Measurements from ENCODE around the gene C16orf54. TPM values are rescaled to one million over a fixed set of nuclear protein-coding genes. Genes with fewer than 3 reads are reported as not detected.

The C16orf54 gene
- total and polyA plus RNA-seq, 9 of the 15 experiments (the other 6 are each of a cell fraction or from before 2014, with no cell fraction given) = 0.09 TPM; not detected in 8

DNA sequence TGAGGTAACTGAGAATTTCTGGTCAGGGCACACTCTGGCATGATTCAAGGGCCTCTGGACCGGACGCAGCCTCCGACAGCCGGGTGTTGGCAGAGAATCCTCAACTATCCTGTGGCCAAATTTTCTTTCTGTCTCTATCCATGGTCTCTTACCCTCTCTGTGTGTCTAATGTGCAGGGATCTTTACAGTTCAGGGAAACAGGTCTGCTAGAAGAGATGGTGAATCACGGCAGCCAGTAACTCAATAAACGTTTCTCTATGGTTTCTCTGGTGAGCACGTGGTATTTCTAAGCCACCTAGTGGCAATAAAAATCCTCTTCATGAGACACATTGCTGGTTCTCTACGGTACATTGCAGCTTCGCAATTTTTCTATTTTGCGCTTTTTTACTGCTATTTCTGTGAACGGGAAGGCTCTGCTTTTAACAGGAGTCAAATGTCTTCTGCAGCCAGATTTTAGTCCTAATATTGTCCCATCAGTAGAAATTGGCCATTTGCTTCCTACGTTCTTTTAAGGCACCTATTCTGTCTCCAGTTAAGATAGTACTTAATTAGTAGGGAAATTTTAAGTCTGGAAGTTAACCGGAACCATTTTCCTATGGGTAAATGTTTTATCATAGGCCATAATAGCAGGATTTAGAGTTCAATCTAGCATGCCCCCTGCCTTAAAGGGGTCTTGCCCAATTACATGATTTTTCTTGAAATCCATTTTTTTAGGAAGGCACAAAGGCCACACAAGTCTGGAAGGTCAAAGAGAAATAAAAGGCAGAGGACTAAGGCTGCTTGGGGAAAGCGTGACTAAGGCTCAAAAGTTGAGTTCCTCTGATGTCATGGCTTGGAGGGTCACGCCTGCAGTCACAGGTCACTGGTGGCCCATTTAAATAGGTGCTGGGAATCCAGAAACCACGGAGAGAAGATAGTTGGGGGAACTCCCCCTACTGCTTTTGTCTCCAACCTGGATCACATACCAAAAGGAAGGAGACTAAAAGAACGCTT is 35.3 kb downstream of the C16orf54 start (continued):
- TF ChIP-seq, protein P1, sequence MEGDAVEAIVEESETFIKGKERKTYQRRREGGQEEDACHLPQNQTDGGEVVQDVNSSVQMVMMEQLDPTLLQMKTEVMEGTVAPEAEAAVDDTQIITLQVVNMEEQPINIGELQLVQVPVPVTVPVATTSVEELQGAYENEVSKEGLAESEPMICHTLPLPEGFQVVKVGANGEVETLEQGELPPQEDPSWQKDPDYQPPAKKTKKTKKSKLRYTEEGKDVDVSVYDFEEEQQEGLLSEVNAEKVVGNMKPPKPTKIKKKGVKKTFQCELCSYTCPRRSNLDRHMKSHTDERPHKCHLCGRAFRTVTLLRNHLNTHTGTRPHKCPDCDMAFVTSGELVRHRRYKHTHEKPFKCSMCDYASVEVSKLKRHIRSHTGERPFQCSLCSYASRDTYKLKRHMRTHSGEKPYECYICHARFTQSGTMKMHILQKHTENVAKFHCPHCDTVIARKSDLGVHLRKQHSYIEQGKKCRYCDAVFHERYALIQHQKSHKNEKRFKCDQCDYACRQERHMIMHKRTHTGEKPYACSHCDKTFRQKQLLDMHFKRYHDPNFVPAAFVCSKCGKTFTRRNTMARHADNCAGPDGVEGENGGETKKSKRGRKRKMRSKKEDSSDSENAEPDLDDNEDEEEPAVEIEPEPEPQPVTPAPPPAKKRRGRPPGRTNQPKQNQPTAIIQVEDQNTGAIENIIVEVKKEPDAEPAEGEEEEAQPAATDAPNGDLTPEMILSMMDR (IDR thresholded peaks at IDR 0.05 in 2 of 3, conservative IDR thresholded peaks at IDR 0.05 in 1 of 3; ENCODE audit: insufficient read depth in 2 of 3, low read depth in 1 of 3, low read length in 3 of 3) = peak; percentile 68 to 77 (median 72)
- TF ChIP-seq LARP7 (IDR thresholded peaks at IDR 0.05) (no peak), HCFC1 (IDR thresholded peaks at IDR 0.05; ENCODE audit: low read depth, low read length) (no peak), SMARCC2 (IDR thresholded peaks at IDR 0.05; ENCODE audit: low read depth) (no peak), RBM25 (IDR thresholded peaks at IDR 0.05; ENCODE audit: low read depth, low read length, severe bottlenecking) (peak; percentile 26), YY1 (IDR thresholded peaks at IDR 0.05; ENCODE audit: borderline replicate concordance in 1 of 3, control insufficient read depth in 1 of 3, extremely low read depth in 1 of 3, insufficient read depth in 3 of 3, insufficient read length in 1 of 3, insufficient replicate concordance in 2 of 3, low read depth in 1 of 3, low read length in 2 of 3) (peak in 1 of 3 experiments; percentile 13)
- TF ChIP-seq, protein P2, sequence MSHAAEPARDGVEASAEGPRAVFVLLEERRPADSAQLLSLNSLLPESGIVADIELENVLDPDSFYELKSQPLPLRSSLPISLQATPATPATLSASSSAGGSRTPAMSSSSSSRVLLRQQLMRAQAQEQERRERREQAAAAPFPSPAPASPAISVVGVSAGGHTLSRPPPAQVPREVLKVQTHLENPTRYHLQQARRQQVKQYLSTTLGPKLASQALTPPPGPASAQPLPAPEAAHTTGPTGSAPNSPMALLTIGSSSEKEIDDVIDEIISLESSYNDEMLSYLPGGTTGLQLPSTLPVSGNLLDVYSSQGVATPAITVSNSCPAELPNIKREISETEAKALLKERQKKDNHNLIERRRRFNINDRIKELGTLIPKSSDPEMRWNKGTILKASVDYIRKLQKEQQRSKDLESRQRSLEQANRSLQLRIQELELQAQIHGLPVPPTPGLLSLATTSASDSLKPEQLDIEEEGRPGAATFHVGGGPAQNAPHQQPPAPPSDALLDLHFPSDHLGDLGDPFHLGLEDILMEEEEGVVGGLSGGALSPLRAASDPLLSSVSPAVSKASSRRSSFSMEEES (CRISPR knock-in tag; IDR thresholded peaks at IDR 0.05) = peak; percentile 46
